HepG2 (cell line): Measurements from ENCODE around the gene DNAJA2. TPM values are rescaled to one million over a fixed set of nuclear protein-coding genes. Genes with fewer than 3 reads are reported as not detected.
A peak's percentile ranks its signal among the peaks of the same experiment; 100 is the strongest.

Experiments
- AKNA ChIP-seq: sonication (generic); formaldehyde crosslinking; IDR thresholded peaks from 2 replicates; pipeline ENCODE4 v1.4.0; 2020; ENCODE audit warnings: missing genetic modification reagents, borderline replicate concordance
- ARID4A ChIP-seq: sonication (generic); formaldehyde crosslinking; IDR thresholded peaks from 2 replicates; pipeline ENCODE4 v1.5.0; 2020; ENCODE audit warnings: mild to moderate bottlenecking, missing genetic modification reagents, borderline replicate concordance
- CCAR2 ChIP-seq: fragments of 200-400 bp; formaldehyde crosslinking; optimal IDR thresholded peaks from 2 replicates; pipeline ENCODE3; 2018; ENCODE audit warnings: low read depth, mild to moderate bottlenecking, low read length, moderate library complexity
- CENPT ChIP-seq: sonication (generic); formaldehyde crosslinking; IDR thresholded peaks from 2 replicates; pipeline ENCODE4 v1.8.0; 2022; ENCODE audit warnings: low read depth, mild to moderate bottlenecking, moderate library complexity, missing genetic modification reagents
- CREB1 ChIP-seq, 2 experiments: fragments of 450-650 bp in 1 of 2; IDR thresholded peaks; 2 replicates each; pipeline ENCODE4 v1.6.1; 2016 to 2017; ENCODE audit warnings: control low read depth in 1 of 2, mild to moderate bottlenecking in 1 of 2, missing compliant biosample characterization in 1 of 2, missing genetic modification characterization in 1 of 2
- EED ChIP-seq: sonication (generic); formaldehyde crosslinking; IDR thresholded peaks from 2 replicates; pipeline ENCODE4 v1.5.0; 2020; ENCODE audit warnings: mild to moderate bottlenecking, missing genetic modification reagents
- ESRRA ChIP-seq: sonication (generic); formaldehyde crosslinking; IDR thresholded peaks from 2 replicates; pipeline ENCODE4 v1.5.1; 2020; ENCODE audit warnings: mild to moderate bottlenecking, low read depth, missing genetic modification reagents
- FOXA3 ChIP-seq: IDR thresholded peaks from 2 replicates; pipeline ENCODE4 v1.6.1; 2016; ENCODE audit warnings: missing genetic modification reagents, missing compliant biosample characterization
- GLMP ChIP-seq: sonication (generic); formaldehyde crosslinking; IDR thresholded peaks from 2 replicates; pipeline ENCODE4 v1.9.0; 2021; ENCODE audit warnings: missing genetic modification reagents, mild to moderate bottlenecking, borderline replicate concordance
- HBP1 ChIP-seq: IDR thresholded peaks from 2 replicates; pipeline ENCODE4 v1.6.1; 2016; ENCODE audit warnings: low read depth, control low read depth
- MIXL1 ChIP-seq: IDR thresholded peaks from 2 replicates; pipeline ENCODE4 v1.6.1; 2016
- MXI1 ChIP-seq: IDR thresholded peaks from 3 replicates; pipeline ENCODE4 v1.6.1; 2012; ENCODE audit warnings: low read depth, low read length, inconsistent platforms, borderline replicate concordance
- RARA ChIP-seq: IDR thresholded peaks from 2 replicates; pipeline ENCODE4 v1.6.1; 2016; ENCODE audit warnings: missing genetic modification reagents, missing compliant biosample characterization
- SOX5 ChIP-seq: IDR thresholded peaks from 2 replicates; pipeline ENCODE4 v1.6.1; 2016; ENCODE audit warnings: borderline replicate concordance
- ZGPAT ChIP-seq: IDR thresholded peaks from 2 replicates; pipeline ENCODE4 v1.6.1; 2016; ENCODE audit warnings: mild to moderate bottlenecking
- ZNF34 ChIP-seq: sonication (generic); formaldehyde crosslinking; IDR thresholded peaks from 2 replicates; pipeline ENCODE4 v1.4.0; 2020; ENCODE audit warnings: mild to moderate bottlenecking, missing genetic modification reagents, borderline replicate concordance
- ZSCAN12 ChIP-seq: sonication (generic); formaldehyde crosslinking; IDR thresholded peaks from 2 replicates; pipeline ENCODE4 v1.9.0; 2021; ENCODE audit warnings: mild to moderate bottlenecking, missing genetic modification reagents
- polyA plus RNA-seq, 8 experiments: library from polyadenylated mRNA; depleted of rRNA in 3 of 8; stranded (reverse) in 7 of 8; unstranded in 1 of 8; fragments of >200 nt; fragmentation: Illumina TruSeq in 4 of 8; extraction: Trizol in 4 of 8; gene quantifications; 2 replicates each; pipeline versions ENCODE4 v1.2.1 to v1.2.3, GENCODE V29; 2011 to 2016; ENCODE audit warnings: low read depth in 4 of 8, missing spikeins in 1 of 8, mixed read lengths in 1 of 8; ENCODE audit not compliant: insufficient read depth in 1 of 8
- total RNA-seq, 5 experiments: library from RNA; depleted of rRNA; stranded (reverse); fragments of >200 nt; fragmentation: Illumina TruSeq; extraction: Trizol; gene quantifications; 2 replicates each; pipeline ENCODE4 v1.2.3, GENCODE V29; 2016; ENCODE audit warnings: low read depth in 1 of 5

Gene DNAJA2
- total and polyA plus RNA-seq, 2 of the 13 experiments (the other 11 are each of a cell fraction or from before 2014, with no cell fraction given) = 25.4 to 176 TPM

GRCh38 chr16:46970089-46970488, 3.4 kb downstream of the DNAJA2 start (continued):
- TF ChIP-seq SOX5 (peak; percentile 32; the same call in 1 of the 2 replicates), ZSCAN12 (CRISPR knock-in tag) (no peak), MIXL1 (CRISPR knock-in tag) (peak; percentile 8; the same call in 1 of the 2 replicates), GLMP (CRISPR knock-in tag) (no peak), FOXA3 (CRISPR knock-in tag) (peak; percentile 43), HBP1 (CRISPR knock-in tag) (0 out of 2 replicates have a peak, but pooled peaks have one; percentile 29), ZNF34 (no peak), MXI1 (peak; percentile 57; the same call in 1 of the 3 replicates), CREB1 (IDR thresholded peaks at IDR 0.05) (no peak), CREB1 (CRISPR knock-in tag; IDR thresholded peaks at IDR 0.05) (no peak), RARA (CRISPR knock-in tag) (peak; percentile 92), CENPT (no peak), ESRRA (CRISPR knock-in tag) (peak; percentile 85), EED (CRISPR knock-in tag) (no peak), AKNA (CRISPR knock-in tag) (no peak), CCAR2 (no peak), ZGPAT (peak; percentile 34; the same call in 1 of the 2 replicates), ARID4A (CRISPR knock-in tag) (peak; percentile 45; the same call in 1 of the 2 replicates)
